Esophagus squamous epithelium (tissue), 4 donors: Measurements from ENCODE around the gene CNTNAP3B.
"Not testable (repeated sequence)": the region's sequence is repeated elsewhere in the genome, so short reads cannot be mapped to it uniquely, and the experiment has no call there.

ENCODE experiments used
- CTCF ChIP-seq, 6 experiments: fragments of 450-650 bp in 4 of 6; fragments of 200-600 bp in 2 of 6; sonication (generic) in 2 of 6; IDR thresholded peaks; one replicate each; pipeline ENCODE4 v1.5.1; 2016 to 2019; ENCODE audit warnings: antibody characterized with exemption in 6 of 6, mild to moderate bottlenecking in 4 of 6, moderate library complexity in 4 of 6
- POLR2A ChIP-seq, 4 donors: fragments of 450-650 bp; IDR thresholded peaks; one replicate each; pipeline ENCODE4 v1.6.1; 2017; ENCODE audit warnings: antibody characterized with exemption in 4 of 4, mild to moderate bottlenecking in 4 of 4, moderate library complexity in 3 of 4

GRCh38 chr9:42084559-42084952 is 44.7 kb downstream of the CNTNAP3B start:
- TF ChIP-seq POLR2A, CTCF (IDR thresholded peaks at IDR 0.05): not testable (repeated sequence)
